ENCODE results near the gene ADRB2. TPM values are rescaled to one million over a fixed set of nuclear protein-coding genes. Genes with fewer than 3 reads are reported as not detected.

Gene ADRB2
- total RNA-seq, 1 experiment from 2014 or later = 0.25 TPM

- ChIA-PET CTCF (interaction anchor here (1.0 kb wide), 1 partner anchor 84 kb away, joined by 4 read pairs; no protein-coding TSS in a partner anchor), RAD21 (ENCODE audit: low non-redundant PET in 1 of 2, low total read pairs in 2 of 2, uncharacterized antibody in 2 of 2, unreplicated experiment in 2 of 2) (no interaction called here), POLR2A (interaction anchor here (1.2 kb wide), 1 partner anchor 36 kb away, joined by 4 read pairs; no protein-coding TSS in a partner anchor)
- Histone ChIP-seq H3K4me3 (replicated peaks in 1 of 2; ENCODE audit: low read depth in 1 of 2, low read length in 2 of 2) (peak overlapping the region; percentile 58 to 60), H4K20me1 (ENCODE audit: insufficient read depth) (no peaks in the 10 kb centered on the region), H3K4me2 (ENCODE audit: low read length) (peak overlapping the region; percentile 96), H3K9me2 (ENCODE audit: insufficient read depth) (no peaks in the 10 kb centered on the region), H3K36me3 (ENCODE audit: control insufficient read depth in 1 of 2, insufficient read depth in 2 of 2, low read length in 2 of 2) (no peaks in the 10 kb centered on the region), H3K79me2 (ENCODE audit: insufficient read depth, low read length) (no peaks in the 10 kb centered on the region), H3K9ac (ENCODE audit: low read length) (peak overlapping the region; percentile 39), H3K4me1 (ENCODE audit: control insufficient read depth in 1 of 2, insufficient read depth in 2 of 2, low read length in 2 of 2) (peaks cover 5 to 14% of the 10 kb centered on the region in 2 experiments; a peak in 2 of 4 replicates), H3K9me3 (ENCODE audit: control insufficient read depth in 1 of 2, insufficient read depth in 1 of 2, low read depth in 1 of 2, low read length in 2 of 2) (no peaks in the 10 kb centered on the region), H3K27me3 (ENCODE audit: insufficient read depth, low read length) (no peaks in the 10 kb centered on the region), H2AFZ (ENCODE audit: low read depth, low read length, poor library complexity, severe bottlenecking) (peak overlapping the region; percentile 96), H3K27ac (ENCODE audit: low read depth, low read length) (no peak overlapping the region; the same call in 1 of the 2 replicates)
- DNase-seq (ENCODE audit: low read depth, low spot score) = no peak
- BruUV-seq (replicated peaks) = no TSS peak
- TF ChIP-seq POLR2A (IDR thresholded peaks at IDR 0.05; ENCODE audit: borderline replicate concordance, extremely low read depth, insufficient read depth, insufficient read length) (no peak), SIN3A (IDR thresholded peaks at IDR 0.05; ENCODE audit: low read depth) (peak; percentile 27; the same call in 1 of the 2 replicates)
- ATAC-seq = peak; percentile 21
- intact Hi-C loops (cut with micrococcal nuclease) = loop anchor here (10.0 kb wide), 1 partner anchor 209 kb away; no protein-coding TSS in a partner anchor
Measured at GRCh38 chr5:148825716-148826052, 727 bp upstream of the ADRB2 start.

GRCh38 chr5:148826739-148827070, 294 bp downstream of the ADRB2 start:
- Histone ChIP-seq H3K27me3 (ENCODE audit: insufficient read depth, low read length) (no peaks in the 10 kb centered on the region), H3K79me2 (ENCODE audit: insufficient read depth, low read length) (no peaks in the 10 kb centered on the region), H3K4me3 (replicated peaks in 1 of 2; ENCODE audit: low read depth in 1 of 2, low read length in 2 of 2) (peak overlapping the region; percentile 58 to 60), H3K4me2 (ENCODE audit: low read length) (peak overlapping the region; percentile 96), H3K9me3 (ENCODE audit: control insufficient read depth in 1 of 2, insufficient read depth in 1 of 2, low read depth in 1 of 2, low read length in 2 of 2) (no peaks in the 10 kb centered on the region), H3K4me1 (ENCODE audit: control insufficient read depth in 1 of 2, insufficient read depth in 2 of 2, low read length in 2 of 2) (peaks cover 5 to 14% of the 10 kb centered on the region in 2 experiments; a peak in 2 of 4 replicates), H4K20me1 (ENCODE audit: insufficient read depth) (no peaks in the 10 kb centered on the region), H3K9me2 (ENCODE audit: insufficient read depth) (no peaks in the 10 kb centered on the region), H2AFZ (ENCODE audit: low read depth, low read length, poor library complexity, severe bottlenecking) (peak overlapping the region; percentile 70), H3K9ac (ENCODE audit: low read length) (no peak overlapping the region), H3K27ac (ENCODE audit: low read depth, low read length) (no peak overlapping the region), H3K36me3 (ENCODE audit: control insufficient read depth in 1 of 2, insufficient read depth in 2 of 2, low read length in 2 of 2) (no peaks in the 10 kb centered on the region)
- BruUV-seq (replicated peaks) = TSS peak; percentile 30
- ATAC-seq (no peak), DNase-seq (ENCODE audit: low read depth, low spot score) (no peak)
- ChIA-PET CTCF (interaction anchor here (0.6 to 1.0 kb wide), 2 partner anchors 85 to 131 kb away, joined by 4 read pairs; no protein-coding TSS in a partner anchor), RAD21 (ENCODE audit: low non-redundant PET in 1 of 2, low total read pairs in 2 of 2, uncharacterized antibody in 2 of 2, unreplicated experiment in 2 of 2) (no interaction called here), POLR2A (interaction anchor here (0.6 to 1.2 kb wide), 2 partner anchors 26 to 37 kb away, joined by 4 read pairs; no protein-coding TSS in a partner anchor)
- TF ChIP-seq ZBTB33 (IDR thresholded peaks at IDR 0.05; ENCODE audit: extremely low read depth, insufficient replicate concordance, low read length) (no peak), ATF3 (IDR thresholded peaks at IDR 0.05) (no peak)
- intact Hi-C loops (cut with micrococcal nuclease) = loop anchor here (10.0 kb wide), 1 partner anchor 208 kb away; no protein-coding TSS in a partner anchor

All from HCT116 (cell line).